Endothelial cell of umbilical vein (primary cell): ENCODE data around the gene AXIN2. TPM values are rescaled to one million over a fixed set of nuclear protein-coding genes. Genes with fewer than 3 reads are reported as not detected.

Experiments used
- BruUV-seq: library from RNA; stranded (reverse); fragments of 400-500 nt; replicated peaks from 2 replicates; lab custom pipeline; 2021; lab: Mats Ljungman, UMichigan
- CTCF ChIA-PET: fragments of 300-600, 350-600 bp; sonication (Branson Sonifier 250); formaldehyde crosslinking; loops from one replicate; lab custom pipeline; 2021; ENCODE audit warnings: antibody characterized with exemption, inconsistent platforms; lab: Charles Lee
- POLR2A ChIA-PET: fragments of 300-600, 350-600 bp; sonication (Branson Sonifier 250); formaldehyde crosslinking; loops from one replicate; lab custom pipeline; 2021; ENCODE audit warnings: antibody characterized with exemption, inconsistent platforms; lab: Charles Lee
- DNase-seq: peaks from one replicate; pipeline ENCODE4 v3.0.0-alpha.2; 2011; ENCODE audit warnings: low read depth, low spot score
- FAIRE-seq: peaks from 2 replicates; lab custom pipeline; 2011; peaks lifted over from hg19 to GRCh38; lab: Jason Lieb, UNC
- H2AFZ ChIP-seq: 2 replicates; pipeline ENCODE4 v1.6.0; 2012; ENCODE audit warnings: low read depth, low read length, control low read depth, inconsistent platforms
- H3K27ac ChIP-seq: 2 replicates; pipeline ENCODE4 v1.5.1; 2011; ENCODE audit warnings: low read depth, mild to moderate bottlenecking, control low read depth, low read length, moderate library complexity; ENCODE audit not compliant: insufficient read depth
- H3K27me3 ChIP-seq, 2 experiments: 2 replicates each; pipeline versions ENCODE4 v1.6.0 to v1.6.1; 2011; ENCODE audit warnings: low read length in 2 of 2, mixed read lengths in 1 of 2; ENCODE audit not compliant: control insufficient read depth in 2 of 2, insufficient read depth in 2 of 2
- H3K36me3 ChIP-seq, 2 experiments: 2 replicates in 1 of 2; 3 replicates in 1 of 2; pipeline ENCODE4 v1.5.1; 2011; ENCODE audit warnings: low read length in 2 of 2, mild to moderate bottlenecking in 1 of 2, moderate library complexity in 1 of 2; ENCODE audit not compliant: control insufficient read depth in 2 of 2, insufficient read depth in 2 of 2; ENCODE audit errors: extremely low read depth in 1 of 2
- H3K4me1 ChIP-seq: 3 replicates; pipeline ENCODE4 v1.5.1; 2011; ENCODE audit warnings: mild to moderate bottlenecking, low read length; ENCODE audit not compliant: control insufficient read depth, insufficient read depth; ENCODE audit errors: extremely low read depth
- H3K4me2 ChIP-seq: 2 replicates; pipeline ENCODE4 v1.6.1; 2011; ENCODE audit warnings: low read length, control low read depth, mixed read lengths; ENCODE audit not compliant: insufficient read depth
- H3K4me3 ChIP-seq, 3 experiments: fragments of 200-600 bp in 1 of 3; sonication (generic), shearing (Covaris generic) in 1 of 3; replicated peaks in 1 of 3; 2 replicates each; pipeline ENCODE4 v1.5.1; 2011 to 2016; ENCODE audit warnings: control low read depth in 3 of 3, low read length in 3 of 3, mild to moderate bottlenecking in 2 of 3, inconsistent platforms in 1 of 3, low read depth in 1 of 3, moderate library complexity in 1 of 3; ENCODE audit not compliant: insufficient read depth in 1 of 3
- H3K79me2 ChIP-seq: 2 replicates; pipeline ENCODE4 v1.6.0; 2012; ENCODE audit warnings: low read length, inconsistent platforms; ENCODE audit not compliant: control insufficient read depth, insufficient read depth
- H3K9ac ChIP-seq: replicated peaks from 2 replicates; pipeline ENCODE3; 2011; ENCODE audit warnings: low read length, control low read depth; ENCODE audit not compliant: insufficient read depth; ENCODE audit errors: extremely low read depth
- H3K9me1 ChIP-seq: replicated peaks from 3 replicates; pipeline ENCODE4 v1.6.0; 2011; ENCODE audit warnings: mild to moderate bottlenecking, low read length; ENCODE audit not compliant: control insufficient read depth, insufficient read depth; ENCODE audit errors: extremely low read depth
- H3K9me3 ChIP-seq: replicated peaks from 2 replicates; pipeline ENCODE4 v1.5.1; 2012; ENCODE audit warnings: low read length, inconsistent platforms; ENCODE audit not compliant: control insufficient read depth, insufficient read depth
- H4K20me1 ChIP-seq: replicated peaks from 2 replicates; pipeline ENCODE3; 2011; ENCODE audit warnings: mild to moderate bottlenecking, low read length; ENCODE audit not compliant: control insufficient read depth, insufficient read depth; ENCODE audit errors: extremely low read depth
- CTCF ChIP-seq, 2 donors: IDR thresholded peaks; 1 replicate in 1 of 2; 2 replicates in 1 of 2; pipeline ENCODE4 v1.5.1; 2011; ENCODE audit warnings: low read length in 2 of 2, mild to moderate bottlenecking in 2 of 2, moderate library complexity in 2 of 2, control low read depth in 1 of 2, inconsistent platforms in 1 of 2, low read depth in 1 of 2; ENCODE audit not compliant: insufficient read depth in 1 of 2; ENCODE audit errors: extremely low read depth in 1 of 2
- EZH2 ChIP-seq: IDR thresholded peaks from 2 replicates; pipeline ENCODE4 v1.6.1; 2012; ENCODE audit warnings: borderline replicate concordance, low read depth, mild to moderate bottlenecking, moderate library complexity, low read length, inconsistent platforms; ENCODE audit not compliant: severe bottlenecking
- FOS ChIP-seq: IDR thresholded peaks from 2 replicates; pipeline ENCODE4 v1.6.1; 2011; ENCODE audit warnings: mild to moderate bottlenecking, low read length, moderate library complexity, borderline replicate concordance; ENCODE audit not compliant: insufficient read depth
- GATA2 ChIP-seq: IDR thresholded peaks from 2 replicates; pipeline ENCODE4 v1.7.0; 2011; ENCODE audit warnings: low read depth, mild to moderate bottlenecking, moderate library complexity, mixed read lengths, low read length; ENCODE audit not compliant: insufficient read length, insufficient read depth
- JUN ChIP-seq: IDR thresholded peaks from 2 replicates; pipeline ENCODE4 v1.6.1; 2011; ENCODE audit warnings: borderline replicate concordance, low read depth; ENCODE audit not compliant: insufficient read length, insufficient read depth
- MAX ChIP-seq: IDR thresholded peaks from 2 replicates; pipeline ENCODE4 v1.6.1; 2011; ENCODE audit not compliant: insufficient read depth, insufficient read length
- MYC ChIP-seq: IDR thresholded peaks from one replicate; pipeline ENCODE4 v1.6.1; 2011; ENCODE audit warnings: mild to moderate bottlenecking, low read depth, low read length
- POLR2A ChIP-seq: IDR thresholded peaks from 2 replicates; pipeline ENCODE4 v1.6.1; 2012; ENCODE audit warnings: low read depth, mild to moderate bottlenecking, control low read depth, low read length
- POLR2AphosphoS5 ChIP-seq: IDR thresholded peaks from 2 replicates; pipeline ENCODE4 v1.6.1; 2012; ENCODE audit warnings: low read depth, mild to moderate bottlenecking, control low read depth, low read length, moderate library complexity; ENCODE audit not compliant: insufficient read depth
- dilution Hi-C: fragments of 300-500 bp; cut with MboI; formaldehyde crosslinking; loops from one replicate; pipeline ENCODE4 v1.15.0; 2019; ENCODE audit warnings: low sequenced_read_pairs; ENCODE audit not compliant: extremely low pct_ligation_motif_present
- intact Hi-C: fragments of 100-400 bp; cut with micrococcal nuclease; formaldehyde crosslinking; loops from one replicate; pipeline ENCODE4 v1.10.0; 2022
- polyA plus RNA-seq, 4 experiments: library from polyadenylated mRNA; depleted of rRNA in 3 of 4; stranded (reverse) in 3 of 4; unstranded in 1 of 4; fragments of >200 nt; gene quantifications; 2 replicates each; pipeline versions ENCODE4 v1.2.1 to v1.2.3, GENCODE V29; 2011 to 2012; ENCODE audit warnings: missing spikeins in 1 of 4
- total RNA-seq: library from RNA; stranded (reverse); gene quantifications from 2 replicates; pipeline ENCODE4 v1.2.3, GENCODE V29; 2021

AXIN2 gene
- total and polyA plus RNA-seq, 2 donors (not counting 3 experiments of a cell fraction or from before 2014, with no cell fraction given), result 1.3 to 3.0 TPM

GRCh38 chr17:65588181-65588808, 26.8 kb upstream of the AXIN2 start:
- Histone ChIP-seq H3K9me3 (no peaks in the 10 kb centered on the region), H4K20me1 (no peaks in the 10 kb centered on the region), H2AFZ (no peak overlapping the region), H3K9me1 (no peaks in the 10 kb centered on the region), H3K4me2 (no peak overlapping the region), H3K9ac (no peak overlapping the region), H3K4me3 (no peak overlapping the region), H3K27me3 (no peaks in the 10 kb centered on the region), H3K4me1 (no peaks in the 10 kb centered on the region), H3K36me3 (no peaks in the 10 kb centered on the region), H3K79me2 (no peaks in the 10 kb centered on the region), H3K27ac (no peak overlapping the region)
- DNase-seq, result no peak
- intact Hi-C loops, result no loop called here
- TF ChIP-seq MAX (no peak), POLR2AphosphoS5 (no peak), CTCF (IDR thresholded peaks at IDR 0.05; ENCODE audit: extremely low read depth in 1 of 2, insufficient read depth in 1 of 2, low read depth in 1 of 2, low read length in 2 of 2) (no peak), GATA2 (no peak), JUN (no peak), MYC (no peak), EZH2 (no peak), FOS (no peak), POLR2A (no peak)
- ChIA-PET POLR2A (no interaction called here), CTCF (interaction anchor here (0.8 to 1.1 kb wide), 2 partner anchors 17 to 86 kb away, joined by 3 read pairs; no protein-coding TSS in a partner anchor)
- dilution Hi-C loops, result no loop called here
- no peak for FAIRE-seq
- BruUV-seq, result no TSS peak
